Measurements from ENCODE around the gene PON3.

PON3 gene

DNA sequence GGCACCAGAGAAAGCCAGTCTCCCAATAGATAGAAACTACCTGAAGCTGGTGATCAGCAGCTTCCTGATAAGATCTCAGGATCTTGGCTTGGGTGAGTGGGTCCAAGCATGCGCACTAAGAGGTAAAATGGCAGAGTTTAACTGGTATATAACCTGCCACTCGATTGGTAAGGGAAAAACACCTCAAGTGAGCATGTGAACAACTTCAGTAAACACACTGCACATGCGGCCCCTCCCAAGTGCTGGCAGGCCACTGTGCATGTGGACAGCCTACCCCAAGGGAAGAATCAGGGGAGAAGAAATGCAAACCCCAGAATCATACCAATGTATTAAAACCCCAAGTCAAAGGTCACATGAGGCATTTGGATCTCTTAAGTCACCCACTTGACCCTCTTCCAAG lies 54.1 kb downstream of the PON3 start:
- no peak for DNase-seq (ENCODE audit: low read depth in 2 of 2)

DNA sequence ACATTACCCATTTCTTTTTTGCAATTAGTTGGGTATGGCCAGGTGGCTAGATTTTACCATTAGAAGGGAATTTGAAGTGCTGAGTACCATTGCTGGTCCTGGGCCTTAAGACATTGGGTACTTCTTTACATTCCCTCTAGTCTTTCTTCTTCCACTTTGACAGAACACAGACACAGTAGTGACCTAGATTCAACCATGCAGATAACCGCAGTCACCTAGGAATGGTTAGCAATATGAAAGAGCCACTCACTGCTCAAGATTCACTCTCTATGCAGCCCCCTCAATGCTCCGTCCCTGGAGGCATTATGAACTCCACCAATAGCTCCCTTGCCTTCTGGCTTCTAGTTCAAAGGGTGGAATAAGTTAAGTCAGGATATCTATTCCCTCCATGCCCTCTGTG lies 55.7 kb downstream of the PON3 start:
- DNase-seq (ENCODE audit: low read depth in 2 of 2) = no peak

- no peak for DNase-seq (ENCODE audit: low read depth in 2 of 2)
These were observed 57.3 kb downstream of the PON3 start for GRCh38 chr7:95338832-95339231.

GRCh38 chr7:95335093-95335492 lies 61.1 kb downstream of the PON3 start:
- no peak for DNase-seq (ENCODE audit: low read depth in 2 of 2)

DNA sequence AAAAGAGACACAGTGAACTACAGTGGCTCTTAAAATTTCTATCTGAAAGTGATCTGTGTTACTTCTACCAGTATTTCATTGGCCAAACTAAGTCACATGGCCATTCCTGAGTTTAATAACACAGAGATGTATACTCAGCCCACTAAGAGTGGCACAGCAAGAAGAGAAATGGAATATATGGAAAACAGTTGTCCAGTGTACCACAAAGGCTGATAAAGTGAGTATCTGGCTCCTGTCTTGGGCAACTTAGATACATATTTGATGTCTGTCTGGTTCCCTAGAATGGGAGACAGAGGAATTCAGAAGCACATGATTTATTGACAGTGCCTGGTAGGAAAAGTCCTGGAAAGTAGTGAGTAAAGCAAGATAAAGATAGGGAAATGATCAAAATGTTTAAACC lies 61.7 kb downstream of the PON3 start:
- no peak for DNase-seq (ENCODE audit: low read depth in 2 of 2)

DNA sequence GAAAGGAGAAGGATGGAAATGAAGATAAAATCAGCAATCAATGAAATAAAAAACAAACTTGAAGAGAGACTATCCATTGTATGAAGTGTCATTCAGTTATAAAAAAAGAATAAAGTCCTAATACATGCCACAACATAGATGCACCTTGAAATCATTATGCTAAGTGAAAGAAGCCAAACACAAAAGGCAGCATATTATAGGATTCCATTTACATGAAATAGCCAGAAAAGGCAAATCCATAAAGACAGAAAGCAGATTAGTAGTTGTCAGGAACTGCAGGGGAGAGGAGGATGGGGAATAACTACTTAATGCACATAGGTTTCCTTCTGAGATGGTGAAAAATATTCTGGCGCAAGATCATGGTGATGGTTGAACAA lies 65.2 kb downstream of the PON3 start:
- no peak for DNase-seq (ENCODE audit: low read depth in 2 of 2)

- no peak for DNase-seq (ENCODE audit: low read depth in 2 of 2)
These were observed 65.8 kb downstream of the PON3 start for GRCh38 chr7:95330204-95330960.

DNA sequence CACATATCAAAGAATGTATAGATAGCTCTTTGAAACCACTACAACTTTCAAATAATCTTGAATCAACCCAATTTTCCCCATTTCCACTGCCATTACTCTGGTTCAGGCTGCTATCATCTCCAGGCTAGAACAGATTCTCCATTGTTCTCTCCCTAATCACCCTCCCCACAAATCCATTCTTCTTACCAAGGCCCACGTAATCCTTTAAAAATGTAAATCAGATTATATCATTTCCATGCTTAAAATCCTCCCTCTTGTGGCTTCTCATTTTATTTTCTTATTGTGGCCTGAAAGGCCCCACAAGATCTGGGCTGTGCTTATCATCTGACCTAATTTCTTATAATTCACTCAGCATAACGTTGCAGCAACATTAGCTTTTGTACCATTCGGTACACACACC lies 68.8 kb downstream of the PON3 start:
- no peak for DNase-seq (ENCODE audit: low read depth in 2 of 2)

- no peak for DNase-seq (ENCODE audit: low read depth in 2 of 2)
These were observed 71.7 kb downstream of the PON3 start, which contains the start of gene PON1 for GRCh38 chr7:95324431-95324830. PON1 (minus strand) TSS chr7:95324532; CDS start chr7:95324475, 57 bp downstream.

GRCh38 chr7:95323410-95324129 lies 72.6 kb downstream of the PON3 start:
- DNase-seq (ENCODE audit: low read depth in 2 of 2) = no peak

GRCh38 chr7:95322854-95323253 lies 73.3 kb downstream of the PON3 start:
- no peak for DNase-seq (ENCODE audit: low read depth in 2 of 2)

GRCh38 chr7:95322396-95322795 lies 73.8 kb downstream of the PON3 start:
- DNase-seq (ENCODE audit: low read depth in 2 of 2) = no peak

GRCh38 chr7:95321720-95322119 lies 74.5 kb downstream of the PON3 start:
- DNase-seq (ENCODE audit: low read depth in 2 of 2) = no peak

- DNase-seq (ENCODE audit: low read depth in 2 of 2) = no peak
These were observed 75.5 kb downstream of the PON3 start for GRCh38 chr7:95320651-95321050.

DNA sequence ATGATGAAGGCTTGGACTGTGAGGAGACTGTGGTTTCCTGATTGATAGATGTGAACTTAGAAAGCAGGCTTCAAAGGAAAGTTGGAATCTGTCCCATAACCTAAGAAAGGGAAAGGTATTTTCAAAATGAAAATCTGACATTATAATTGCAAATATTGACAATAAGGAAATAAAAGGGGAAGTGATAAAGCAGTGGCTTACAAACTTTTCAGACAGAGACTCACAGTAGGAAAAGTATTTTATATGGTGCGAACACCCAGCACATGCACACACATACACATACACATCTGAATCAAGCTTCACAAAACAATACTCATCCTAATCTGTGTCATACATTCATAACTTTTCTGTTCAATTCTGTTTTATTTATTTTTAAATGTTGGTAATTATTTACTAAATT lies 76.6 kb downstream of the PON3 start:
- no peak for DNase-seq (ENCODE audit: low read depth in 2 of 2)

- no peak for DNase-seq (ENCODE audit: low read depth in 2 of 2)
These were observed 77.6 kb downstream of the PON3 start for GRCh38 chr7:95318501-95319100.

GRCh38 chr7:95317966-95318365 lies 78.2 kb downstream of the PON3 start:
- no peak for DNase-seq (ENCODE audit: low read depth in 2 of 2)

GRCh38 chr7:95317546-95317945 lies 78.6 kb downstream of the PON3 start:
- no peak for DNase-seq (ENCODE audit: low read depth in 2 of 2)

DNA sequence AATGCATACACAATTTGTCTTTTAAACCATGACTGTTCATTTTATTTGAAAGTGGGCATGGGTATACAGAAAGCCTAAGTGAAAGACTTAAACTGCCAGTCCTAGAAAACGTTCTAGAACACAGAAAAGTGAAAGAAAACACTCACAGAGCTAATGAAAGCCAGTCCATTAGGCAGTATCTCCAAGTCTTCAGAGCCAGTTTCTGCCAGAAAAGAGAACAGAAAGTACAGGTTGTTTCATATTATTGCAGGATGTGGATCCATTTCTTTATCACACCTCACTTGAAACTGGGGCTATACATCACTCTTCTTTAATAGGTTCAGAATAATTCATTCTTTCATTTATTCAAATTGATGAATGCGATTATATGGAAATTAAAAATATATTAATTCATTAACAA lies 79.6 kb downstream of the PON3 start:
- DNase-seq (ENCODE audit: low read depth in 2 of 2) = no peak

GRCh38 chr7:95312561-95312960 lies 83.6 kb downstream of the PON3 start:
- DNase-seq (ENCODE audit: low read depth in 2 of 2) = no peak

GRCh38 chr7:95311389-95311788 lies 84.8 kb downstream of the PON3 start:
- DNase-seq (ENCODE audit: low read depth in 2 of 2) = no peak

- no peak for DNase-seq (ENCODE audit: low read depth in 2 of 2)
These were observed 86.2 kb downstream of the PON3 start for GRCh38 chr7:95309951-95310350.
